NCI-H1930 (cell line): ENCODE results near the gene MTLN.
"Not testable (repeated sequence)": the region's sequence is repeated elsewhere in the genome, so short reads cannot be mapped to it uniquely, and the experiment has no call there.

Experiments
- DNase-seq, 2 experiments: peaks; one replicate each; lab custom pipeline; 2025; lab: John Stamatoyannopoulos, UW

Gene MTLN

GRCh38 chr2:110211938-110212858, at the start of gene MTLN:
Gene MTLN (minus strand): TSS chr2:110212547. CDS start chr2:110212525, 22 bp downstream.
- DNase-seq, result peak in 1 of 2 experiments; percentile 57

DNA sequence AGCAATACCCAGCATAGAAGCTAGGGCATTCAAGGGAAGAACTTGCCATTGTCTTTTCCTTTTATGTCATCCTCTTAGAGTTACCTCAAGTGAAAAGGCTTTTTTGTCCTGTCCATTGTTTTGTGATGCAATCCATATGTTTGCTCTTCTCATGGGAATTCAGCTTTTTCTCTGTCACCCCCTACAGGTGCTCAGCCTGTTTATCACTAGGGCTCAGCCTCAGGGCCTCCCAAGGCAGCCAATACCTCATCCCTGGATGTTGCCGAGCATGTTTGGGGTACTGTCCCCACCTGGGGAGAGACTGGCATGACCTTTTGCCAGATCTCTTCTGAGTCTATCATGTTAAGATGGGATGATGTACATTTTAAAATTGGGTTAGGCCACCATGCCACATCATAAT, 49.6 kb upstream of the MTLN start:
- DNase-seq, result not testable (repeated sequence)

- not testable (repeated sequence) for DNase-seq
Measured at GRCh38 chr2:110248081-110248795, 35.9 kb upstream of the MTLN start.

DNA sequence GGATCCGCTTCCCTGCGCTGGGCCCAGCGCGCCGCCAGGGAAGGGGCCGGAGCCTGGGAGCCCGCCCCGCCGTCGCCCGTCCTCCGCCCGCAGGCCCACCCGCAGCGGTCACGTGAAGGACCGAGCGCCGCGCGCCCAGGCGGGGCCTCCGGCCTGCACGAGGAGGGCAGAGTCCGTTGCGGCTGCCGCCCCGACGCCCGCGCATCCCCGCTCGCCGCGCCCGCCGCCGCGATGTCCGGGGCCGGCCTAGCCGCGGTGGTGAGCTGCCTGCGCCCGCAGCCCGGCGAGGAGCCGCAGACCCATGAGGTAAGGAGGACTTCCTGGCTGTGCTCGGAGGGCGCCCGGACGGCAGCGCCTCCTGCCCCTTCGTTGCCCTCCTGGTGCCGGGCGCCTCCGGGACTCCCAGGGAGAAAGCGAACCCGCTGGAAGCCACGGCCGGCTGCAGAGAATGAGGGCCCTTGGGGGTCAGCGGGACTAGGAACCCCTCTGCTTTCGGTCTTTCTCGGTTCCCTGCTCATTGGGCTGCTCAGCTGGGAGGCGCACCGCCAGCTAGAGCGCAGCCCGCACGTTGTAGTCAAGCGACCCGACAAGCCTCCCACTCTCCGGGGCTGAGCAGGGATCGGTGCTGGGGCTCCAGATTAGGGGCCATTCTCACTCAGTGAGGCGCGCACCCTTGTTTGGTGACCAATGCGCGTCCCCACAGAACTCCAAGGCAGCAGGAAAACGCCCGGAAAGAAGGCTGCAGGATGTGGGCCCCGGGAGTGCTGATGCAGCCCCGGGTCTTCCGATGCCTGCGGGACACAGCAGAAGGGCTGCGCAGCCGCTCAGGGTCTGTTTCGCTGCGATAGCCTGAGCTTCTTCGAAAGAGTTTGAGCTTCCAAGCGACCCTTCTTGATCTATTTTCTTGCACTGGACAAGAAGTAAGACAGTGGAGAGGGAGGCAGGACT, 33.4 kb upstream of the MTLN start:
- not testable (repeated sequence) for DNase-seq

DNA sequence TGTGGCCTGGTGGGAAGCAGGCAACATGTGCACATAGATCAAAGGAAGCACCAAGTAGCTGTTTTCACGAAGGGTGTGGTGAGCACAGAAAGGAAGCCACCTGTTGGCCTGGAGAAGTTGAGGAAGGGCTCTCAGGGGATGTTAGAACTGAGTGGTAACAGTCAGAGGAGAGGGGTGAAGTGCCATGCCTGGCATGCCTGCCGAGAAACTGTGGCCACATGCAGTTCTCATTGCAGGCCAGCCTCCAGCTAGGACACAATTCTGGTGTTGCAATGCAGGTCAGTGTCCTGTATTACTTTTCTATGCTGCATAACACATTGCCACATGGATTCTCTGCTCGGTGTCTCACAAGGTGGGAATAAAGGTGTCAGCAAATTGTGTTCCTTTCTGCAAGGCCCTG, 30.9 kb upstream of the MTLN start:
- DNase-seq, result not testable (repeated sequence)

DNA sequence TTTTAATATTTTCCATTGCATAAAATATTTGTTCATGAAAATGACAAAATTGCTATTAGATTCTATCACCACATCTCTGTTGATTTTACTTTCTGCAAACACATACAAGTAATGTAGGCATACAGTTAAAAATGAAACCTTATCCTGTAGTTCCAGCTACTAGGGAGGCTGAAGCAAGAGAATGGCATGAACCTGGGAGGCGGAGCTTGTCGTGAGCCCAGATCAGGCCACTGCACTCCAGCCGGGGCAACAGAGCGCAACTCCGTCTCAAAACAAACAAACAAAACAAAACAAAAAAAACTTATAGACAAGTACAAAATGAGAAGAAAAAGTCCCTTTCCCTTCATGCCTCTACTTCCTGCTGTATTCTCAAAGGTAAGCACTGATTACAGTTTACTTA, 22.2 kb upstream of the MTLN start:
- not testable (repeated sequence) for DNase-seq

DNA sequence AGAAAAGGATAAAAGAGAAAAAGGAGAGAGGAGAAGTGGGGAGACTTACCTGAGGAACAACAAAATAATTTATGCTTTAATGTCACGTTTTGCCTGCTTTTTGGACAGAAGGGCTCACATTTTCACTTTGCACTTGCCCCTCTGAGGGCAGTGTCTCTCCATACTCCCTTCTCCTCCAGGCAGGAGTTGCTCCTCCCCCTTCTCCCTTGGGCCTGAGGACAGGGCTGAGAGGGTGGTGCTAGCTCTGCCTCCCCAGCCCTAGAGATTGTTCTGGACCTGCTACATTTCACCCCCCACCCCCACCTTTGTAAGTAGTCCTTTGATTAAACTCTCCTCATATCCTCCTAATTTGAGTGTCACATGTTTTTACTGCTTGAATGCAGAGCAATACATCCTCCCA, 17.5 kb upstream of the MTLN start:
- DNase-seq, result not testable (repeated sequence)

DNA sequence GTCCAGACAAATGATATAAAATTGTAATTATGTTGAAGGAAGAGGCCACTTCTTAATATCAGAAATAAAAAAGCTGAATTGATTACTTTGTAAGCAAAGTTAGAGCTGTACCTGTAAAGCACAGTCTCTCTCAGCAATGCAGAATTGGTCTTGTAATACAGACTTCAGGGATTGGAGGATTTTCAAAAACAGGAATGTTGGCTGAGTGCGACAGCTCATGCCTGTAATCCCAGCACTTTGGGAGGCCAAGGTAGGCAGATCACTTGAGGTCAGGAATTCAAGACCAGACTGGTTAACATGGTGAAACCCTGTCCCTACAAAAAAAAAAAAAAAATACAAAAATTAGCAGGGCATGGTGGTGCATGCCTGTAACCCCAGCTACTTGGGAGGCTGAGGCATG, 10.3 kb upstream of the MTLN start:
- not testable (repeated sequence) for DNase-seq

DNA sequence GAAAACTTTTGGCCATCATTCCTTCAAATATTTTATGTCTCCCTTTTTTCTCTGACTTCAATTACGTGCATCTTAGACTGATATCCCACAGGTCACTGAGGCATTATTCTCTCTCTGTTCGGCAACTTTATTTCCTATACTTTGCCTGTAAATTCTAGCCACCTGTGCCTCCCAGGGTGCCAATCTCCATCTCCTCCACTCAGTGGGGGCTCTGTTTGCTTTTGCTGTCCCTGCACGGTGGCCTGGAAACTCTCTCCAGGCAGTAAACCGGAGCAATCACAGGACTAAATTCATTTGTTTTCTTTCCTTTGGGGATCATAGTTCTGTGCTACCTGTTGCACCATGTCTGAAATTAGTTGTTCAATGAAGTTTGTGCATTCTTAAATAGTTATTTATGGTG, 9.6 kb upstream of the MTLN start:
- no peak for DNase-seq

DNA sequence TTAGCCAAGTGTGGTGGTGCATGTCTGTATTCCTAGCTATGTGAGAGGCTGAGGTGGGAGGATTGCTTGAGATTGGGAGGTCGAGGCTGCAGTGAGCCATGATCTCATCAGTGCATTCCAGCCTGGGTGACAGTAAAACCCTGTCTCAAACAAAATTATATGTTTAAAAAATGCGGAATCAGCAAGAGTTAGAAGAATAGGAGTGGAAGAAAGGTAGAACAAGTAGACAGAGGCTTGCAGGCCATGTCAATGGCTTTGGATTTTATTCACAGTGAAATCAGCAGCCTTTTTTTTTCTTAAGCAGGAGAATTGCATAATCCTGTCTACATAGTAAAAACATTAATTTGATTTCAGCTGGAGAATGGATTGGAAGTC, 7.8 kb upstream of the MTLN start:
- DNase-seq, result no peak

GRCh38 chr2:110219496-110220189, 7.3 kb upstream of the MTLN start:
- DNase-seq, result no peak

- not testable (repeated sequence) for DNase-seq
Measured at GRCh38 chr2:110218889-110219288, 6.5 kb upstream of the MTLN start.

GRCh38 chr2:110216803-110217202, 4.5 kb upstream of the MTLN start:
- no peak for DNase-seq

GRCh38 chr2:110216199-110216598, 3.9 kb upstream of the MTLN start:
- no peak for DNase-seq

DNA sequence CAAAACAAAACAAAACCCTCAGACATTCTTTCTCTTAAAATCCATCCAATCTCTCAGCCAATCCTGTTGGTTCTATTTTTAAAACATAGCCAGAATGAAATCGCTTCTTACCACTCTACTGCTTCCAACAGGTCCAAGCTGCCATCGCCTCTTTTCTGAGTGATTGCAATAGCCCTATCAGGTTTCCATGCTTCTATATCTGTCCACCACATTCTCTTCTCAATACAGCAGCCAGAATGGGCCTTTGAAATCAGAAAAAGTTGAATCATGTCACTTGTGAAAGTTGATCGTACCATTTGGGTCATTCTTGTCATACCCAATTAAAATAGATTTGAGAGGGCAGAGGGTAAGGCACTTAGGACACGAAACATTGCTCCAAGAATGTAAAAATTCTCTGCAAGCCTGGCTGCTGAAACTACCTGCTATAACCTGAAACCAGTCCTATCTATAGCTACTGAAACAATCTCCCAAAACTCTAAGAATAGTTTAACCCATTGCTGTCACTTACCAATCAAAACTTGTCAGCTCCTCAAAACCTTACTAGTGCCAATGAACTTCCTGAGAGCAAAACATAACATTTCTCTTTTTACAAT, 3.3 kb upstream of the MTLN start:
- no peak for DNase-seq

GRCh38 chr2:110215091-110215490, 2.7 kb upstream of the MTLN start:
- DNase-seq, result no peak

- not testable (repeated sequence) for DNase-seq
Measured at GRCh38 chr2:110213522-110213921, 1.2 kb upstream of the MTLN start.

- no peak for DNase-seq
Measured at GRCh38 chr2:110205660-110206455, 6.5 kb downstream of the MTLN start.

- DNase-seq, result peak; percentile 76 to 87
Measured at GRCh38 chr2:110204408-110205385, 7.7 kb downstream of the MTLN start, which contains the start of gene NPHP1. Gene NPHP1 (minus strand): TSS chr2:110205013. CDS start chr2:110204968, 45 bp downstream.
